DMS53 treated with DMSO at 0.1 percent for 48 hours (cell line): ENCODE results near the gene THSD7B.
"Not testable (repeated sequence)": the region's sequence is repeated elsewhere in the genome, so short reads cannot be mapped to it uniquely, and the experiment has no call there.

Experiments used
- DNase-seq: peaks from one replicate; lab custom pipeline; 2025; ENCODE audit not compliant: unreplicated experiment; lab: John Stamatoyannopoulos, UW

THSD7B gene

DNA sequence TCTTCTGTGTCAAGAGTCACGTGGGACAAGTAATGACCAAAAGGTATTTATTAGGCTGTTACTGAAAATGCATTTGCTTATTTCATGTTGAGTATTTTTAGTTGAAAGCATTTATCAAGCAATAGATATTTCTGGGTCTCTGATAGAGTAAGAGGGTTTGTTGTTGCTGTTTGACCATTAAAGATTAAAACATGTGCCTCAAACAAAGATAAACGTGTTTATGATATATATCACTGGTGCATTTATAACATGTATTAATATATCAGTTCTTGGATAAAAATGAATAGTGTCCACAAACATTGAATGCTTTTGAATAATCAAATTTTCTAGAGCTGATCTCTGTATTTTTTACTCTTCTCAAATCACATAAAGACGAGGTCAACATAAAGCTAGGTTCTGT lies 467.7 kb downstream of the THSD7B start:
- no peak for DNase-seq

DNA sequence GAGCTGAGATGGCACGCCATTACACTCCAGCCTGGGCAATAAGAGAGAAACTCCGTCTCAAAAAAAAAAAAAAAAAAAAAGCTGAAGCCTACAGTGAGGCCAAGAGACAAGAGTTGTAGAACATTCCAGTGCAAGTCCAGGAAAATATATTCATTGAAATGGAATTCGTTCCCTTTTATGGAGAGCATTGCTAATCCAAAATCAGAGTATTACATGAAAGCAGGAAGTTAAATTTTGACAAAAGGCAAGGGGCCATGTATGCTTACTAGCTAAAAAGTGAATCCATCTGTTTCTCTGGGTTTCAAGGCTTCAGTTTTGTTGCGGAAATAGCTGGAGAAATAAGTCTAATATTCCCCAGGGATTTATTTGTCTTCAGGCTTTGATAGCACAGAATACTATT lies 471.7 kb downstream of the THSD7B start:
- no peak for DNase-seq

DNA sequence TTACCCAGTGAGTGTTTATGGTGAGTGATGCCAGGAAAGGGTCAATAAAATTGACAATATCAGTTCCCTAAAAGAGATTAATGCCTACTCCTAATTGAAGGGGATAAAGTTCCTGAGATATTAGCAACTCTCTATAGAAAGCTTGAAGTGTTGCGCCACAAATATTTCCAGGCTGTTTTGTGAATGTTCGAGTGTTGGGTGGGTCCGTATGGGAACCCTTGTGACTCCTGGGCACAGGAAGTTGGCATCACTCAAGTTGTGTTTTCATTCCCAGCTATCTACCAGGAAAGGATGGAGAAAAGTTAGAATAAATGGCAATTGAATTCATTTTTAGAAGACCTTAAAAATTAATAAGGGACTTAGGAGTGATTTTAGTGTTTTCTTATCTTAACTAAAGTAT lies 472.7 kb downstream of the THSD7B start:
- no peak for DNase-seq

DNA sequence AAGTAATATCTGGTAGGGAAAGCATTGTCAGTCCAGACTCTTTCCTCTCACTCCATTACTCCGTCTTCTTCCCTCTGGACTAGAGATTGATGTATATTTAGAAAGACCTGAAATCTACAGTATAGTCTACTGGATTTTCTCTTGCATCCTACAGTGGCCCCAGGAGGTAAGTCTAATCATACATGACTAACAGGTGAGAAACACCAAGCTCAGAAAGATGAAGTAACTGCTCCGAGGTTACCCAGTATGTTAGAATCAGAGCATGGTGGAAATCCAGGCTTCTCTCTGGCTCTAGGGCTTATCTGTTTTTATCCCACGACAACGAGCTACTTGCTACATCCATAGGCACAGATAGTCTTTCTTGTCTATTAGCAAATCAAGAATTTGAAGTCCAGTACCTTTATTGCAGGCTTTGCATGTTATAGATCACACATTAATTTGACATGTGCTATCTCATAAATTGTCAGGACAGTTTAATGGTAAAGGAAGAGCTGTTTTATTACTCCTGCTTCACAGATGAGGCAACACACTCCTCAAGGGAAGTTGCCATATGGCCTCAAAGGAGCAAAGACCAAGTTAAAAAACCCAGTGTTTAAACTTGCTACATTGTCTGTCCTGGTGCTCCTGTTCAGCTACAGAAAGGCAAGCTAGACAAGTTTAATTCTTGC lies 484.3 kb downstream of the THSD7B start:
- DNase-seq: no peak

DNA sequence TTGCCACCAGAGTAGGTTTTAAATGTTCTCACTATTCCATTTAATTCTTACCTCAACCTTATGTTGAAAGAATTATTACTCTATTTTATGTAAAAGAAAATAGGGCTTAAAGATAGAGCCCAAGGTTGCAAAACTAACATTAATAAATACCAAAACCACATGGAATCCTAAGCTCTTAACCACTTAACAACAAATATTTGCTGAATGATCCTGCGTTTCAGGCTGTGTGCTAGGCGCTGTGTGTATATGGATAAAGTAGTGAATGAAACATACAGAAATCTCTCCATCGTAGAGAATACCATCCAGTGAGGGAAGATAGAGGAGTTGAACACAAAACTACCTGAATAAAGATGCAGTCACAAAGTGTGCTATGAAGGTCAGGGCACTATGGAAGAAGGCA lies 485.1 kb downstream of the THSD7B start:
- no peak for DNase-seq

DNA sequence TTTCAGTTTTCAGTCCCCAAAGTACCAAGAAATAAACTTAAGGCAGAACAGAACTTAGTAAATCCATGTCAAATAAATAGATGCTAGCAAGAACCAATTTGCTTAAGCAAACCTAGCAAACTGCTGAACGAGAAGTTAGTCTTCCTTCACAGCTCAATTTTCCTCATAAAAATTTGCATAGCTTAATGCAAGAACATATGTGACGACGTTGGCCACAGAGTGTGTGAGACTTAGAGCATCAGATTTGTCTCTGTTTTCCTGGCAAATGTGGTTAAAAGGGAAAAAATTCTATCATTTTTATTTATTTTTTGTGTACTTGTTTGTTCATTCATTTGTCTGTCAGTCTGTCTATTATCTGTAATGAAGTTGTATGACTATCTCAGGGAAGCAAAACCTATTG lies 485.7 kb downstream of the THSD7B start:
- no peak for DNase-seq

DNA sequence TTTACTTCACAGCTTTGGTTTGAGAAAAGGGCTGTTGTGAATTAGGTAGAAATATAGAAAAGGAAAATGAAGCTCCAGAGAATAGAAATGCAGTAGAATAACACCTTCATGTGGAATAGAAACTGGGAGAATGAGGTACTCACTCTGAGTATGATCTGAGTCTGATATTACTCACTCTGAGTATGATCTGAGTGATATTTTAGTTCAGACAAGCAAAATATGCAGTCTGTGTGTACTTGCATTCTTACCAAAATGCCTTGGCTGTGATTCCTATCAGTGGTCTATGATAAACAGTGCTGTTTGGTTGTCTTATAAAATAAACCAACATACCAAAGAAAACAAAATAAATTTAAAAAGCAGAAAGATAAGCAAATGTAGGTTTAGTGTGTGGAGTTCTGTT lies 487.6 kb downstream of the THSD7B start:
- DNase-seq: no peak

DNA sequence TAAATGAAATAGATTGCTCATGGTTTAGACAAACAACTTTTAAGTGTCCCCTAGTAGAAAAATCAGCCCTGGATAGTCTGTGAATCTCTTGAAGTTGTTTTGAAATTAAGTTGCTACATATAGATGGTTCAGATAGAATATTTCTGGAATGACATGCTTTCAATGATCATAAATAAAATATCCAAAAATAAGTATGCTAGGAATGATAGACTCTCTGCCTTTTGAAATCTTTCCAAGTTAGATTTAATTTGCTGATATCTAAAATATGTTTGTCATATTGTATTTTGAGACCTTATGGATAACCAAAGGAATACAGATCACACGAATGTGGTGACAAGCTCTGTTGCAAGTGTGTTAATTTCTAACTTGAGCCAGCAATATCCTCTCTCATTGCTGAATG lies 488.7 kb downstream of the THSD7B start:
- DNase-seq: no peak

DNA sequence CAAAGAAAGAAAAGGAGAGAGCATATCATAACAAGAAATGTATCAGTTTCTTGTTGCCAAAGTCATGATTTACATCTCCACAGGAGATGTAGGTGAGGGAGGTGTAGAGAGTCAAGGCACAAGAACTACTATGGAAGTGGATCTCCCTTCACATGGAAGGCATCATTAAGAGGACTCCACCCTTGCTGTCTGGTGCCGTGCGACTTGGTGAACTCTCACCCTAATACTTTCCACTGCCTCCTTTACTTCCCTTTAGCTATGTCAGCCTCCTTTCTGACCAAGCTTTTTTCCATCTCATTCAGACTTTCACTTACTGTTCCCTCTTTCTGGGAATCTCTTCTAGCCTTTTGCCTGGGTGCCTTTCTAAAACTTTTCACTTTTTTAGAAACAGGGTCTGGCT lies 490.0 kb downstream of the THSD7B start:
- DNase-seq: no peak

DNA sequence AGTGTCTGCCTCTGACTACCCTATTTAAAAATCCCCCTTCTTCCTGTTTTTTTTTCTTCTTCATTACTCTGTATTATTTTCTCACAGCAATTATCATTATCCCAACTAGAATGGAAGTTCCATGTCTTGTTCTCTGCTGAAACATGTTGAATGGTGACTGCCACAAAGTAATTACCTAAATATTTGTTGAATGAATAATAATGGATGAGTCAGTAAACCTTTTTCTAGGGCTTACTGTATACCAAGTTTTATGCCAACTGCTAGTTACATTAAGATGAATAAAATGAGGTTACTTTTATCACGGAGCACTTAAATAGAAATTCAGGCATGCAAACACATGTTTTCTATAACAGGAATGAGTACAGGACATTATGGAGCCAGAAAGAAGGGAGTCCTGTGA lies 490.6 kb downstream of the THSD7B start:
- DNase-seq: no peak

DNA sequence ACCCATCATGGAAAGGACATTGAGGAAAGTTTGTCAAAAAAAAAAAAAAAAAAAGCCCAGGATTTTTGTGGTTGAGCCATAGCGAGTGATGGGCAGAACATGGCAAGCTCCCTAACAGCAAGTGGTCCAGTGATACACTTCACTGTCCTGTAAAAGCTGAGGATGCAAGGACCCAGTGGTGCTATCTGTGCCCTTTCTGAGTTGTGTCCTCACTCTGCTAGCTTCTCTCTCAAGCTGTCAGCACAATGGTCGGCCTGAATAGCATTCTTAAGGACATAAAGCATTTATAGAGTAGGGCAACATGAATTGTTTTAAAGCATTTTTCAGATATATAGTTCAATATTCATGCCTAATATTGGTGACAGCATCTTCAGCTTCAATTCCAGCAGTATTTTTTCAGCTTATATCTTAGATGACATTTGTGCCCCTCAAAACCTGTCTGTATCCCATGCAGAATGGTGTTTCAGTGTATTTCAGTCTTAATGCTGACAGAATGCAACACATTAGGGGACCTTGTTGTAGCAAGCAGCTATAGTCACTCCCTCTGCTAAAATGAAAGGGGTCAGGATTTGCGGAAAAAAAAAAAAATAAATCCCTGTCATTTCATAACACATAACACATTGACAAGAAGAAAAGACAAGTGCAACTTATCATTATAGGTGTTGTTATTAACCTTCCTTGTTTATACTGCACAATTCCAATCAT lies 496.7 kb downstream of the THSD7B start:
- DNase-seq: no peak

DNA sequence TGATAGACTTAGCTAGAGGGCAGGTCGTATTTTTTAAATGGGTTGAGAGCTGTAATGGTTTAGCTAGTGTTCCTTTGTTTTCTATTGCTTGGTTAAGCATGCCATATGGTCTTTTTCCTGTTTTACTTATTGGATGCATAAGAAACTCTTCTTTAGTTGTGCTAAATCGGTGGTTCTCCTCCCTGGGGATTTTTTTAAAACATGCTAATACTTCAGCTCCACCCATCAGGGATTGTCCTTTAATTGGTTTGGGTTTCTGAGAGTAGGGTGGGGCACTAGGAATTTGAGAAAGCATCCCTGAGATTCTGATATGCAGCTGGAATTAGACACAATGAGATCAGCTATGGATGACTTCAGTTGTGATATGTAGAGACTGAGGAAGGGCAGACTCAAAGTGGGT lies 497.2 kb downstream of the THSD7B start:
- DNase-seq: no peak

DNA sequence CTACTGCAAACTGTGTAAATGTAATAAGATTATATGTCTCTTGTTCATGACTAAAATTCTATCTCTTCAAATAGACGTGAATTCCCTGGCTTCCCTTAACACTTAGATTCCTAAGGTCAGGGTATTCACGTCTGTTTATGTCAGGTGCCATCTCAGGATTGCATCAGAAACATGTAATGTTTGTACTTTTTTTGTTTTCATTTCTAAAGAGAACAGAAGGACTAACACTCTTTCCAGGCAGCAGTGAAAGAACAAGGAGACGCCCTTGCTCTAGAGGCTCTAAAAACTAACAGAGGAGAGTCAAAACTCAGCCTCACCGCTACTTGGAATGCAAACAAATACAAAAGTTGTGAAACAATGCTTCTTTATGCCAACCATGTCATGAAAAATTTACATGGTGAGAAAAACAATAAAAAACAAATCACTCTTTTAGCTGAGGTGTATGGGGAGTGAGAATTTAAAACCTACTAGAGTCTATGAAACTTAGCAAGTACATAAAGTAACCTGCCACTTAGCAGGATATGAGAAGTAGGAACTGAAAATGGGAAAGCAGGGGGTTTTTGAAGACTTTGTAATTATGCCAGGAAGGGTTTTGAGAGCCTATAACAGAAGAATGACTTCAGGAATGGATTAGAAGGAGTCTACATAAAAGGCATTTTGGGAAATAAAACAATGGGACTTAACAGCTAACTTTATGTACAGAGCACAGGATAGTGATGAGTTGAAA lies 522.7 kb downstream of the THSD7B start:
- DNase-seq: no peak

DNA sequence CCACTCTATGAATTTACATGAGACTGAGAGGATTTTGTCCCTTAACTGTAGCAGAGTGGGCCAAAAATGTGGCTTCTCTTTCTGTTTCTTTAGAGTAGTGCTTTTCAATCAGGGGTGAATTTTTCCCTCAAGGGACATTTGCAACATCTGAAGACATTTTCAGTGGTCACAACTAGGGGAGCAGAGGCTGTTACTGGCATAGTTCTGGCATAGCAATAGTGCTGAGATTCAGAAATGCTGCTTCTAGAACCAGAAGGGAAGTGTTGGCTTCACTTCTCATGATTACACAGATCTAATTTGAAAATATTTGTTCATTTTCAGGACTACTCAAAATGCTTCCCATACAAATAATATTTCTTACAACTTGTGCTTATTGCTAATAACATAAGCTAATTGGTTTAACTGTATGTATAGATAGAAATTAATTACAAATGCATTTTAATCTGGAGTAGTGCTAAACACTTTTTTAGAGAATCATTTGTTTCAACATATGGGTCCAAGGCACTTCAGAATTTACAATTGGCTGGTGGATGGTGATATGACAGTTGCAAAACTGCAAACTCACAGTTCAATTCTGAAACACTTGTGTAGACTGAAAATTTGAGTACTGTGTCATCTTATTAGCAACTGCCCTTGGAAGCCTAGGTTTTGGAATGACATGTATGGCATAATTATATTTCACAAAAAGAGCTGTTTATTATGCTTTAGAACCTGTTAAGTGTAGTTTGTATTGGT lies 526.7 kb downstream of the THSD7B start:
- no peak for DNase-seq

DNA sequence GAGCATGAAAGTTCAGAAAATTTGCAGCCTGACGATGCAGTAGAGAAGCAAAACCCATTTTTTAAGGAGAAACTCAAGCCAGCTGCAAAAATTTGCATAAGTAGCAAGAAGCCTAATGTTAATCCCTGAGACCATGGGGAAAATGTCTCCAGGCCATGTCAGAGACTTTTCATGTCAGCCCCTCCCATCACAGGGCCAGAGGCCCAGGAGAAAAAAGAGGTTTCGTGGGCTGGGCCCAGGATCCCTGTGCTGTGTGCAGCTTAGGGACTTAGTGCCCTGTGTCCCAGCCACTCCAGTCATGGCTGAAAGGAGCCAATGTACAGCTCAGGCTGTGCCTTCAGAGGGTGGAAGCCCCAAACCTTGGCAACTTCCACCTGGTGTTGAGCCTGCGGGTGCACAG lies 533.0 kb downstream of the THSD7B start:
- DNase-seq: no peak

DNA sequence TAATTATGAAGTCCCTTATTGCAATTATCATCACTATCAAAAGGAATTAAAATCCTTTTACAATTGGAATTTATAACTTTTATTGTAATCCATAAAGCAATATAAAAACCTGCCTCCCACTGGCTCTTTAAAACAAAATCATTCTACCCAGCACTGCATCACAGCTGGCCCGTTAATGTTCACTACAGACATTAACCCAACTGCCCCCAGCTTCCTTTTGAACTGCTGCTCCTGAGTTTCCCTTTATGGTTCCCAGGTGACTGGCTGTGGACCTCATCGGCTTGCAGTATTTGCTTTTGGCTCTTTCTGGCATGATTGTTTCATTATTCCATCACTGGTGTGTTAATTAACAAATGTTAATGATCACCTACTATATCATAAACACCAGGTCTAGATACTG lies 535.6 kb downstream of the THSD7B start:
- no peak for DNase-seq

DNA sequence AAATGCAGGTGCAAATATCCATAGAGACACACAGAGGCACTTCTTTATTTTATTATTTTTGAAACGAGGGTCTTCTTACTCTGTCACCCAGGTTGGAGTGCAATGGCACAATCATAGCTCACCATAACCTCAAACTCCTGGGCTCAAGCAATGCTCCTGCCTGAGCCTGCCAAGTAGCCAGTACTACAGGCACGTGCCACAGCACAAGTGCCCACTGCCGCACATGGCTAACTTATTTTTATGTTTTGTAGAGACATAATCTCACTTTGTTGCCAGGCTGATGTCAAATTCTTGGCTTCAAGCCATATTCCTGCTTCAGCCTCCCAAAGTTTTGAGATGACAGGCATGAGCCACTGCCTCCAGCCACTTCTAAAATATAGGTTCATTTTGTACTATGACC lies 537.6 kb downstream of the THSD7B start:
- DNase-seq: no peak

DNA sequence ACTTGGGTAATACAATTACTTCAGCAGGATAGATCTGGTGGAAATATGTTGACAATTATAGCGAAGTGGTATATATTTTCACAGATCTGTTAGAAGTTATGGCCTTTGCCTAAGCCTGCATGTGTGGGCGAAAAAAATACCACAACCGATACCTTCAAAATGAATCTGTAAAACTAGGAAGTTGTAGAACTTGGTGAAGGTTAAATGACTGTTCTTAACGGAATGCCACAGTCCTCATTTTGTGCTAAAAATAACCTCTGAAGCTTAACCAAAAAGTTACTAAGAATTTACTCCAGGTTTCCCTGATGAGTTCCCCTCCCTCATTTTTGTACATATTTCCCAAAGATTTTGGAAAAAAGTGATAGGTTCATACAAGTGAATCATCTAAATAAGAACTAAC lies 550.7 kb downstream of the THSD7B start:
- DNase-seq: no peak

DNA sequence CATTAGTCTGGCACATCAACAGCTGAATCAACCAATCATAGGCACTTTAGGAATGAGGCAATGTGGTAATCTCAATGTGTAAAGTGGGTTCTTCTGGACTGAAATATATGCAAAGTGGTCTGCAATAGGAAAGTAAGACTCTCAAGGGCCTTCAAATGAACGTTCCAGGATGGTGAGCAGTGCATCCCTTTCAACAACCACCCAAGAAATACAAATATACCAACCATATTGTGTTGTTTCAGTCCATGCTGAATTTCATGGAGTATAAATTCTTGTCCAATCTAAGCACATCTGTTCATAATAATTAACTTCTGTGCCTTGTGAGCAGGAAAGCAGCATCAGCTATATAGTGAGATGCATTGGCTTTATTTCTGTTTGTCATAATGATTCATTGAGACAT lies 556.2 kb downstream of the THSD7B start:
- DNase-seq: no peak

DNA sequence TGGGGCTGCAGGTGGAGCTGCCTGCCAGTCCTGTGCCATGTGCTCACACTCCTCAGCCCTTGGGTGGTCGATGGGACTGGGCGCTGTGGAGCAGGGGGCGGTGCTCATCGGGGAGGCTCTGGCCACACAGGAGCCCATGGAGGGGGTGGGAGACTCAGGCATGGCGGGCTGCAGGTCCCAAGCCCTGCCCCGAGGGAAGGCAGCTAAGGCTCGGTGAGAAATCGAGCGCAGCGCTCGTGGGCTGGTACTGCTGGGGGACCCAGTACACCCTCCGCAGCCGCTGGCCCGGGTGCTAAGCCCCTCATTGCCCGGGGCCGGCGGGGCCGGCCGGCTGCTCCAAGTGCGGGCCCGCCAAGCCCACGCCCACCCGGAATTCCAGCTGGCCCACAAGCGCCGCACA lies 566.2 kb downstream of the THSD7B start:
- not testable (repeated sequence) for DNase-seq

DNA sequence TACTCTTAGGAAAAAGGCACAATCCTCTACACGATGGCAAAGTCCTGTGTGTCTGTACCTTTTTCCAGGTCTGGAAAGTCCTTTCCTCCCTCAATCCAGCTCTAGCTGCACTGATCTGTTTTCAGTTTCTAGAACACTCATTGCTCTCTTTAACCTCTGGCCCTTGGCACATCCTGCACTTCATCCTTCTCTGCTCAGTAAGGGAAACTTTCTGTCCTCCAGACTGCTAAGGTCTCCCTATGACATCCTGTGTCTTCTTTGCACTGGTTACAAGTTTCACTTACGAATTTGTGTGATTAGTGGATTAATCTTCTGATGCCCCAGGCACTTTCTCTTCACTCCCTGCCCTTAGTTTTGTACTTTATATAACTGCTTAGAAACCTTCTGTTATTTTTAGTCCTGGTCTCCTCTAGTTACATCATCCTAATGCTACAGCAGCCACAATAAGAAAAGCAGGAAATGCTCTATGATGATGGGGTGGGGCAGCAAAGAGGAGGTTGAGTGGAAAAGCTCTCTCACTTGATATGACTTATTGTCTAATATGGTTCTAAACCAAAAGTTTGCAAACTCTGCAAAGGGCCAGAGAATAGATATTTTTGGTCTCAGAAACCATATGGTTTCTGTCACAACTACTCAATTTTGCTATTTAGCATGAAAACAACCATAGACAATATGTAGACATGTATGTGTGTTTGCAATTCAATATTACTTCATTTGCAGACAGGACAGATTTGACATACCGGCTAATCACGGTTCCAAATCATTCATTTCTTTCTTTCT lies 568.2 kb downstream of the THSD7B start:
- DNase-seq: no peak
